Fibroblast of lung (primary cell): ENCODE data around the gene ASCC3. TPM values are rescaled to one million over a fixed set of nuclear protein-coding genes. Genes with fewer than 3 reads are reported as not detected.
"Not testable (repeated sequence)": the region's sequence is repeated elsewhere in the genome, so short reads cannot be mapped to it uniquely, and the experiment has no call there.

ENCODE experiments used
- DNase-seq, 2 donors: peaks; one replicate each; pipeline versions ENCODE4 v3.0.0 to v3.0.0-alpha.2; 2010; ENCODE audit warnings: low read depth in 2 of 2
- H2AFZ ChIP-seq: 2 replicates; pipeline ENCODE4 v1.5.1; 2012; ENCODE audit warnings: low read length, control low read depth, inconsistent platforms
- H3K27ac ChIP-seq: 2 replicates; pipeline ENCODE4 v1.5.1; 2011; ENCODE audit warnings: low read length, control low read depth; ENCODE audit not compliant: insufficient read depth
- H3K27me3 ChIP-seq: 2 replicates; pipeline ENCODE4 v1.5.1; 2011; ENCODE audit warnings: mild to moderate bottlenecking, low read length; ENCODE audit not compliant: control insufficient read depth, insufficient read depth
- H3K36me3 ChIP-seq: 2 replicates; pipeline ENCODE4 v1.5.1; 2011; ENCODE audit warnings: low read length; ENCODE audit not compliant: control insufficient read depth, insufficient read depth
- H3K4me1 ChIP-seq: 2 replicates; pipeline ENCODE4 v1.5.1; 2011; ENCODE audit warnings: low read length; ENCODE audit not compliant: control insufficient read depth, insufficient read depth; ENCODE audit errors: extremely low read depth
- H3K4me2 ChIP-seq: 2 replicates; pipeline ENCODE4 v1.5.1; 2011; ENCODE audit warnings: low read length, control low read depth; ENCODE audit not compliant: insufficient read depth; ENCODE audit errors: extremely low read depth
- H3K4me3 ChIP-seq, 4 experiments: fragments of 200-600 bp in 1 of 4; sonication (generic) in 1 of 4; replicated peaks in 1 of 4; 2 replicates each; pipeline ENCODE4 v1.5.1; 2011 to 2016; ENCODE audit warnings: low read length in 4 of 4, low read depth in 3 of 4, mild to moderate bottlenecking in 3 of 4, control low read depth in 2 of 4, inconsistent platforms in 1 of 4, mixed read lengths in 1 of 4; ENCODE audit not compliant: insufficient read depth in 1 of 4; ENCODE audit errors: control extremely low read depth in 1 of 4
- H3K79me2 ChIP-seq: 2 replicates; pipeline ENCODE4 v1.5.1; 2012; ENCODE audit warnings: mild to moderate bottlenecking, low read length, inconsistent platforms; ENCODE audit not compliant: control insufficient read depth, insufficient read depth
- H3K9ac ChIP-seq: 2 replicates; pipeline ENCODE4 v1.5.1; 2011; ENCODE audit warnings: mild to moderate bottlenecking, low read length, control low read depth; ENCODE audit not compliant: insufficient read depth
- H3K9me3 ChIP-seq: 2 replicates; pipeline ENCODE4 v1.5.1; 2012; ENCODE audit warnings: low read depth, low read length; ENCODE audit not compliant: control insufficient read depth, insufficient read depth
- H4K20me1 ChIP-seq: 2 replicates; pipeline ENCODE4 v1.5.1; 2011; ENCODE audit warnings: low read length; ENCODE audit not compliant: control insufficient read depth, insufficient read depth; ENCODE audit errors: extremely low read depth
- CTCF ChIP-seq, 2 donors: IDR thresholded peaks in 1 of 2; conservative IDR thresholded peaks in 1 of 2; 1 replicate in 1 of 2; 2 replicates in 1 of 2; pipeline ENCODE4 v1.5.1; 2011 to 2012; ENCODE audit warnings: low read length in 2 of 2, control low read depth in 1 of 2, inconsistent platforms in 1 of 2, low read depth in 1 of 2, mild to moderate bottlenecking in 1 of 2
- EZH2 ChIP-seq: IDR thresholded peaks from 2 replicates; pipeline ENCODE4 v1.5.1; 2012; ENCODE audit warnings: low read length, control low read depth, mild to moderate bottlenecking; ENCODE audit errors: missing control alignments
- polyA plus RNA-seq, 2 donors: library from polyadenylated mRNA; depleted of rRNA in 1 of 2; stranded (reverse) in 1 of 2; unstranded in 1 of 2; fragments of >200 nt; gene quantifications; 2 replicates each; pipeline ENCODE4 v1.2.1, GENCODE V29; 2011 to 2012; ENCODE audit warnings: missing spikeins in 1 of 2
- total RNA-seq: library from RNA; depleted of rRNA; stranded (reverse); fragments of >200 nt; gene quantifications from 2 replicates; pipeline ENCODE4 v1.2.1, GENCODE V29; 2014

ASCC3 gene
- total and polyA plus RNA-seq, 2 donors (not counting 1 experiment from before 2014, with no cell fraction given) = 36.2 to 75.3 TPM

GRCh38 chr6:100740439-100740838 lies 140.7 kb downstream of the ASCC3 start:
- H2AFZ ChIP-seq = no peak overlapping the region
- no peaks in the 10 kb centered on the region for H3K27me3 ChIP-seq
- H3K9me3 ChIP-seq = no peaks in the 10 kb centered on the region
- H3K79me2 ChIP-seq = no peaks in the 10 kb centered on the region
- H3K27ac ChIP-seq = no peak overlapping the region
- no peaks in the 10 kb centered on the region for H4K20me1 ChIP-seq
- TF ChIP-seq CTCF (conservative IDR thresholded peaks at IDR 0.05 in 1 of 2, IDR thresholded peaks at IDR 0.05 in 1 of 2; ENCODE audit: low read depth in 1 of 2, low read length in 2 of 2) (no peak), EZH2 (no peak)
- no peak overlapping the region for H3K4me3 ChIP-seq
- no peak overlapping the region for H3K4me2 ChIP-seq
- no peaks in the 10 kb centered on the region for H3K4me1 ChIP-seq
- H3K9ac ChIP-seq = no peak overlapping the region
- DNase-seq = no peak
- no peaks in the 10 kb centered on the region for H3K36me3 ChIP-seq

- H3K27ac ChIP-seq, H4K20me1 ChIP-seq, H3K9ac ChIP-seq, H2AFZ ChIP-seq, H3K9me3 ChIP-seq, H3K4me2 ChIP-seq, H3K4me3 ChIP-seq, H3K4me1 ChIP-seq, H3K79me2 ChIP-seq, DNase-seq, H3K36me3 ChIP-seq, H3K27me3 ChIP-seq: not testable (repeated sequence)
Measured at GRCh38 chr6:100737720-100738119, 143.4 kb downstream of the ASCC3 start.

- no peak overlapping the region for H3K27ac ChIP-seq
- DNase-seq = no peak
- no peaks in the 10 kb centered on the region for H3K4me1 ChIP-seq
- no peaks in the 10 kb centered on the region for H3K27me3 ChIP-seq
- H4K20me1 ChIP-seq = no peaks in the 10 kb centered on the region
- no peak overlapping the region for H3K4me3 ChIP-seq
- no peaks in the 10 kb centered on the region for H3K36me3 ChIP-seq
- no peak overlapping the region for H3K9ac ChIP-seq
- H3K4me2 ChIP-seq = no peak overlapping the region
- no peak for TF ChIP-seq EZH2
- no peak for TF ChIP-seq CTCF (conservative IDR thresholded peaks at IDR 0.05 in 1 of 2, IDR thresholded peaks at IDR 0.05 in 1 of 2; ENCODE audit: low read depth in 1 of 2, low read length in 2 of 2)
- no peaks in the 10 kb centered on the region for H3K9me3 ChIP-seq
- H3K79me2 ChIP-seq = no peaks in the 10 kb centered on the region
- H2AFZ ChIP-seq = no peak overlapping the region
Measured at GRCh38 chr6:100731411-100731810, 149.7 kb downstream of the ASCC3 start.
